HepG2 (cell line): ENCODE data around the gene EFL1. TPM values are rescaled to one million over a fixed set of nuclear protein-coding genes. Genes with fewer than 3 reads are reported as not detected.

Source experiments
- CAMTA2 ChIP-seq: sonication (generic); formaldehyde crosslinking; IDR thresholded peaks from 2 replicates; pipeline ENCODE4 v1.4.0; 2020; ENCODE audit warnings: mild to moderate bottlenecking, missing genetic modification reagents, borderline replicate concordance
- CBX5 ChIP-seq: sonication (generic); formaldehyde crosslinking; IDR thresholded peaks from 2 replicates; pipeline ENCODE4 v1.4.0; 2020; ENCODE audit warnings: missing genetic modification reagents, borderline replicate concordance
- CC2D1A ChIP-seq: sonication (generic); formaldehyde crosslinking; IDR thresholded peaks from 2 replicates; pipeline ENCODE4 v1.8.1; 2023; ENCODE audit warnings: mild to moderate bottlenecking, missing genetic modification reagents
- EED ChIP-seq: sonication (generic); formaldehyde crosslinking; IDR thresholded peaks from 2 replicates; pipeline ENCODE4 v1.5.0; 2020; ENCODE audit warnings: mild to moderate bottlenecking, missing genetic modification reagents
- FOXJ3 ChIP-seq: sonication (generic); formaldehyde crosslinking; IDR thresholded peaks from 2 replicates; pipeline ENCODE4 v1.4.0; 2020; ENCODE audit warnings: missing genetic modification reagents, mild to moderate bottlenecking, borderline replicate concordance
- JDP2 ChIP-seq: sonication (generic); formaldehyde crosslinking; IDR thresholded peaks from 2 replicates; pipeline ENCODE4 v1.8.1; 2022; ENCODE audit warnings: missing genetic modification reagents, borderline replicate concordance
- KDM3A ChIP-seq: IDR thresholded peaks from 2 replicates; pipeline ENCODE4 v1.6.1; 2018; ENCODE audit warnings: low read depth, missing compliant biosample characterization
- KDM5A ChIP-seq: fragments of 200-600 bp; sonication (generic); IDR thresholded peaks from 2 replicates; pipeline ENCODE4 v1.7.0; 2018; ENCODE audit warnings: antibody characterized with exemption, mild to moderate bottlenecking, low read length, borderline replicate concordance
- NFYC ChIP-seq: IDR thresholded peaks from 2 replicates; pipeline ENCODE4 v1.6.1; 2016; ENCODE audit warnings: missing genetic modification reagents, missing compliant biosample characterization
- NONO ChIP-seq, 2 experiments: fragments of 450-650 bp in 1 of 2; sonication (generic) in 1 of 2; formaldehyde crosslinking in 1 of 2; IDR thresholded peaks in 1 of 2; conservative IDR thresholded peaks in 1 of 2; 2 replicates each; pipeline versions ENCODE4 v1.6.1 to v1.8.0; 2017 to 2022; ENCODE audit warnings: mild to moderate bottlenecking in 1 of 2, missing genetic modification reagents in 1 of 2, moderate library complexity in 1 of 2
- RARA ChIP-seq: IDR thresholded peaks from 2 replicates; pipeline ENCODE4 v1.6.1; 2016; ENCODE audit warnings: missing genetic modification reagents, missing compliant biosample characterization
- SP4 ChIP-seq: sonication (generic); formaldehyde crosslinking; IDR thresholded peaks from 2 replicates; pipeline ENCODE4 v1.8.1; 2023; ENCODE audit warnings: mild to moderate bottlenecking, missing genetic modification reagents
- SRSF9 ChIP-seq: fragments of 200-400 bp; formaldehyde crosslinking; IDR thresholded peaks from 2 replicates; pipeline ENCODE4 v1.6.1; 2018; ENCODE audit warnings: borderline replicate concordance, mild to moderate bottlenecking, low read depth, low read length; ENCODE audit not compliant: insufficient read depth, poor library complexity, severe bottlenecking
- ZBTB21 ChIP-seq: sonication (generic); formaldehyde crosslinking; IDR thresholded peaks from 2 replicates; pipeline ENCODE4 v1.4.0; 2020; ENCODE audit warnings: missing genetic modification reagents
- ZC3H4 ChIP-seq: sonication (generic); formaldehyde crosslinking; IDR thresholded peaks from 2 replicates; pipeline ENCODE4 v1.4.0; 2020; ENCODE audit warnings: missing genetic modification reagents, borderline replicate concordance
- ZFP36L1 ChIP-seq: sonication (generic); formaldehyde crosslinking; IDR thresholded peaks from 2 replicates; pipeline ENCODE4 v1.8.0; 2022; ENCODE audit warnings: mild to moderate bottlenecking, missing genetic modification reagents, moderate library complexity
- ZFP82 ChIP-seq: sonication (generic); formaldehyde crosslinking; IDR thresholded peaks from 2 replicates; pipeline ENCODE4 v1.5.1; 2020; ENCODE audit warnings: mild to moderate bottlenecking, missing genetic modification reagents, borderline replicate concordance
- ZFX ChIP-seq: sonication (generic); formaldehyde crosslinking; IDR thresholded peaks from 2 replicates; pipeline ENCODE4 v1.4.0; 2020; ENCODE audit warnings: mild to moderate bottlenecking, low read depth, missing genetic modification reagents, moderate library complexity
- ZFYVE20 ChIP-seq: sonication (generic); formaldehyde crosslinking; IDR thresholded peaks from 2 replicates; pipeline ENCODE4 v1.8.0; 2023; ENCODE audit warnings: low read depth, mild to moderate bottlenecking, moderate library complexity, missing genetic modification reagents, borderline replicate concordance
- ZMYM2 ChIP-seq: sonication (generic); formaldehyde crosslinking; IDR thresholded peaks from 2 replicates; pipeline ENCODE4 v1.8.0; 2022; ENCODE audit warnings: mild to moderate bottlenecking, missing genetic modification reagents
- ZNF550 ChIP-seq: sonication (generic); formaldehyde crosslinking; IDR thresholded peaks from 2 replicates; pipeline ENCODE4 v1.4.0; 2020; ENCODE audit warnings: mild to moderate bottlenecking, missing genetic modification reagents, borderline replicate concordance
- ZNF557 ChIP-seq: sonication (generic); formaldehyde crosslinking; IDR thresholded peaks from 2 replicates; pipeline ENCODE4 v1.4.0; 2020; ENCODE audit warnings: missing genetic modification reagents
- polyA plus RNA-seq, 8 experiments: library from polyadenylated mRNA; depleted of rRNA in 3 of 8; stranded (reverse) in 7 of 8; unstranded in 1 of 8; fragments of >200 nt; fragmentation: Illumina TruSeq in 4 of 8; extraction: Trizol in 4 of 8; gene quantifications; 2 replicates each; pipeline versions ENCODE4 v1.2.1 to v1.2.3, GENCODE V29; 2011 to 2016; ENCODE audit warnings: low read depth in 4 of 8, missing spikeins in 1 of 8, mixed read lengths in 1 of 8; ENCODE audit not compliant: insufficient read depth in 1 of 8
- total RNA-seq, 5 experiments: library from RNA; depleted of rRNA; stranded (reverse); fragments of >200 nt; fragmentation: Illumina TruSeq; extraction: Trizol; gene quantifications; 2 replicates each; pipeline ENCODE4 v1.2.3, GENCODE V29; 2016; ENCODE audit warnings: low read depth in 1 of 5
- TF ChIP-seq, protein P1 (sequence below): sonication (generic); formaldehyde crosslinking; IDR thresholded peaks from 2 replicates; pipeline ENCODE4 v1.9.0; 2021; ENCODE audit warnings: missing genetic modification reagents, mild to moderate bottlenecking, borderline replicate concordance
- TF ChIP-seq, protein P2 (sequence below): sonication (generic); formaldehyde crosslinking; IDR thresholded peaks from 2 replicates; pipeline ENCODE4 v1.5.0; 2020; ENCODE audit warnings: missing genetic modification reagents, mild to moderate bottlenecking, borderline replicate concordance
- TF ChIP-seq, protein P3 (sequence below): sonication (generic); formaldehyde crosslinking; IDR thresholded peaks from 2 replicates; pipeline ENCODE4 v1.8.0; 2023; ENCODE audit warnings: mild to moderate bottlenecking, missing genetic modification reagents
- TF ChIP-seq, protein P4 (sequence below): sonication (generic); formaldehyde crosslinking; IDR thresholded peaks from 2 replicates; pipeline ENCODE4 v1.4.0; 2020; ENCODE audit warnings: mild to moderate bottlenecking, missing genetic modification reagents

The EFL1 gene
- total and polyA plus RNA-seq, 2 of the 13 experiments (the other 11 are each of a cell fraction or from before 2014, with no cell fraction given): 6.4 to 12.0 TPM

DNA sequence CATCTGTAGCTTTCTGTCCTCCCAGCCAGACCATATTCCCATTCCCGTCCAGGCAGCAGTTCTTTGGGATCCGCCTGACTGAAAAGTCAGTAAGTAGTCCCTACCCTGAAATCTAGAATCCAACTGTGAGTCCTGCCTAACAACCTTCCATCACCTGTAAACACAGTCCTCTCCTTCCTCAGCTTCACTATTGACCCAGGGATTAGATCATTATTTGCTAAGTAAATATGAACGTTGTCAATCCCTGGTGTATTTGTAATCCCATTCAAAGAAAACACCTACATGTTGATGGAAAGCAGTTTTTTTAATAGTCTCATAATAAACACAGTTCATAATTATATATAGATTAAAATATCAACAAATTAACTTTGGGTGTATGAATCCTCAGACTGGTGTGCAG lies 816 bp upstream of the EFL1 start (continued):
- TF ChIP-seq, protein P1, sequence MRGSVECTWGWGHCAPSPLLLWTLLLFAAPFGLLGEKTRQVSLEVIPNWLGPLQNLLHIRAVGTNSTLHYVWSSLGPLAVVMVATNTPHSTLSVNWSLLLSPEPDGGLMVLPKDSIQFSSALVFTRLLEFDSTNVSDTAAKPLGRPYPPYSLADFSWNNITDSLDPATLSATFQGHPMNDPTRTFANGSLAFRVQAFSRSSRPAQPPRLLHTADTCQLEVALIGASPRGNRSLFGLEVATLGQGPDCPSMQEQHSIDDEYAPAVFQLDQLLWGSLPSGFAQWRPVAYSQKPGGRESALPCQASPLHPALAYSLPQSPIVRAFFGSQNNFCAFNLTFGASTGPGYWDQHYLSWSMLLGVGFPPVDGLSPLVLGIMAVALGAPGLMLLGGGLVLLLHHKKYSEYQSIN (CRISPR knock-in tag): no peak
- TF ChIP-seq RARA (peak; percentile 87), ZBTB21 (no peak), SP4 (CRISPR knock-in tag) (no peak), SRSF9 (no peak), NONO (IDR thresholded peaks at IDR 0.05) (no peak), NONO (CRISPR knock-in tag; conservative IDR thresholded peaks at IDR 0.05) (no peak), CBX5 (CRISPR knock-in tag) (no peak), ZNF550 (no peak), ZFYVE20 (CRISPR knock-in tag) (no peak), ZFP82 (CRISPR knock-in tag) (no peak), KDM3A (CRISPR knock-in tag) (no peak), FOXJ3 (CRISPR knock-in tag) (peak; percentile 93), NFYC (no peak), KDM5A (0 out of 2 replicates have a peak, but pooled peaks have one; percentile 5), ZC3H4 (CRISPR knock-in tag) (no peak), ZNF557 (CRISPR knock-in tag) (no peak), ZFP36L1 (CRISPR knock-in tag) (no peak), CAMTA2 (CRISPR knock-in tag) (no peak), JDP2 (CRISPR knock-in tag) (no peak), CC2D1A (CRISPR knock-in tag) (no peak), ZMYM2 (CRISPR knock-in tag) (no peak), ZFX (no peak), EED (CRISPR knock-in tag) (no peak)
- TF ChIP-seq, protein P2, sequence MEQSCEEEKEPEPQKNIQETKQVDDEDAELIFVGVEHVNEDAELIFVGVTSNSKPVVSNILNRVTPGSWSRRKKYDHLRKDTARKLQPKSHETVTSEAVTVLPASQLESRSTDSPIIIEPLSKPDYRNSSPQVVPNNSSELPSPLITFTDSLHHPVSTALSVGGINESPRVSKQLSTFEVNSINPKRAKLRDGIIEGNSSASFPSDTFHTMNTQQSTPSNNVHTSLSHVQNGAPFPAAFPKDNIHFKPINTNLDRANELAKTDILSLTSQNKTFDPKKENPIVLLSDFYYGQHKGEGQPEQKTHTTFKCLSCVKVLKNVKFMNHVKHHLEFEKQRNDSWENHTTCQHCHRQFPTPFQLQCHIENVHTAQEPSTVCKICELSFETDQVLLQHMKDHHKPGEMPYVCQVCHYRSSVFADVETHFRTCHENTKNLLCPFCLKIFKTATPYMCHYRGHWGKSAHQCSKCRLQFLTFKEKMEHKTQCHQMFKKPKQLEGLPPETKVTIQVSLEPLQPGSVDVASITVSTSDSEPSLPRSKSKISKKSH (CRISPR knock-in tag): no peak
- TF ChIP-seq, protein P3, sequence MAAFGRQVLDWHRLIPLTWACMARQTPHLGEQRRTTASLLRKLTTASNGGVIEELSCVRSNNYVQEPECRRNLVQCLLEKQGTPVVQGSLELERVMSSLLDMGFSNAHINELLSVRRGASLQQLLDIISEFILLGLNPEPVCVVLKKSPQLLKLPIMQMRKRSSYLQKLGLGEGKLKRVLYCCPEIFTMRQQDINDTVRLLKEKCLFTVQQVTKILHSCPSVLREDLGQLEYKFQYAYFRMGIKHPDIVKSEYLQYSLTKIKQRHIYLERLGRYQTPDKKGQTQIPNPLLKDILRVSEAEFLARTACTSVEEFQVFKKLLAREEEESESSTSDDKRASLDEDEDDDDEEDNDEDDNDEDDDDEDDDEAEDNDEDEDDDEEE (CRISPR knock-in tag): no peak
- TF ChIP-seq, protein P4, sequence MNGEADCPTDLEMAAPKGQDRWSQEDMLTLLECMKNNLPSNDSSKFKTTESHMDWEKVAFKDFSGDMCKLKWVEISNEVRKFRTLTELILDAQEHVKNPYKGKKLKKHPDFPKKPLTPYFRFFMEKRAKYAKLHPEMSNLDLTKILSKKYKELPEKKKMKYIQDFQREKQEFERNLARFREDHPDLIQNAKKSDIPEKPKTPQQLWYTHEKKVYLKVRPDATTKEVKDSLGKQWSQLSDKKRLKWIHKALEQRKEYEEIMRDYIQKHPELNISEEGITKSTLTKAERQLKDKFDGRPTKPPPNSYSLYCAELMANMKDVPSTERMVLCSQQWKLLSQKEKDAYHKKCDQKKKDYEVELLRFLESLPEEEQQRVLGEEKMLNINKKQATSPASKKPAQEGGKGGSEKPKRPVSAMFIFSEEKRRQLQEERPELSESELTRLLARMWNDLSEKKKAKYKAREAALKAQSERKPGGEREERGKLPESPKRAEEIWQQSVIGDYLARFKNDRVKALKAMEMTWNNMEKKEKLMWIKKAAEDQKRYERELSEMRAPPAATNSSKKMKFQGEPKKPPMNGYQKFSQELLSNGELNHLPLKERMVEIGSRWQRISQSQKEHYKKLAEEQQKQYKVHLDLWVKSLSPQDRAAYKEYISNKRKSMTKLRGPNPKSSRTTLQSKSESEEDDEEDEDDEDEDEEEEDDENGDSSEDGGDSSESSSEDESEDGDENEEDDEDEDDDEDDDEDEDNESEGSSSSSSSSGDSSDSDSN: no peak
